NT2/D1 (cell line): ENCODE data around the gene TADA1.

Source experiments
- SUZ12 ChIP-seq: IDR thresholded peaks from 2 replicates; pipeline ENCODE4 v1.6.1; 2011; ENCODE audit not compliant: insufficient read length, insufficient read depth; ENCODE audit errors: extremely low read depth
- YY1 ChIP-seq: IDR thresholded peaks from 2 replicates; pipeline ENCODE4 v1.6.1; 2011; ENCODE audit not compliant: insufficient read length, insufficient read depth

GRCh38 chr1:166906647-166907046, 30.6 kb upstream of the TADA1 start:
- TF ChIP-seq YY1 (no peak), SUZ12 (no peak)
